Activated CD4-positive, alpha-beta T cell treated with anti-CD3 and anti-CD28 coated beads, Interleukin-2, amount 50 U/mL, for 48 hours (primary cell): ENCODE data around the gene RBM10.

Experiments
- DNase-seq, 2 experiments: peaks; one replicate each; pipeline ENCODE4 v3.0.0-alpha.2; 2020

RBM10 gene

DNA sequence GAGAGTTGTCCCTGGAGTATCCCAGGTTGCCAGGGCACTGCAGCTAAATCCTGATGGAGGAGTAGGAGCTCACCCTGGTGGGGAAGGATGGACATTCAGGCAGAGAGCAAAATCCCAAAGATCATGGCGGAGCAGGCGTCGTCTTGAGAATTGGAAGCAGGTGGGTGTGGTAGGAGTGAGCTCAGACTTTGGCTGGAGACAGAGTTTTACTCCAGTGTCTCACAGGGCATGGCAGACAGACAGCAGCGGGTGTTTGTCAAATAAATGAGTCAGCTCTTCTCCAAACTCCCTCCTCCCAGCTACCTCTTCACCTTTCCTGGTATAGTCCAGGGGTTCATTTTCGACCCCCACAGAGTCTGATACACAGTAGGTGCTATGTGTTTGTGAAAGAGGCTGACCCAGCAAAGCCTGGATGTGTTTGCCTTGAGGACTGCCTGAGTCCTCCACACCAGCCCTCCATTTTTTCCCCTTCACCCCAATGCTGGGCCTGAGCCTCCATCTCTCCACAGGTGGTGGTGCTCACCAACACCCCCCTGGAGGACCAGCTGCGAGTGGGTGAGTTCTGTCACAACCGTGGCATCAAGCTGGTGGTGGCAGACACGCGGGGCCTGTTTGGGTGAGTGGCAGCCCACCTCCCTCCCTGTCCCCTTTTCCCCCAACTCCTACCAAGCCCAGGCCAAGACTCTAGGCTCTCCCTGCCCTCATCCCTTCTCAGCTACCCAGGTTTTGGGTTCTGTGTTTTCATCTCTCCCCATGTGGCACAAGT lies 55.5 kb downstream of the RBM10 start:
- DNase-seq = no peak

DNA sequence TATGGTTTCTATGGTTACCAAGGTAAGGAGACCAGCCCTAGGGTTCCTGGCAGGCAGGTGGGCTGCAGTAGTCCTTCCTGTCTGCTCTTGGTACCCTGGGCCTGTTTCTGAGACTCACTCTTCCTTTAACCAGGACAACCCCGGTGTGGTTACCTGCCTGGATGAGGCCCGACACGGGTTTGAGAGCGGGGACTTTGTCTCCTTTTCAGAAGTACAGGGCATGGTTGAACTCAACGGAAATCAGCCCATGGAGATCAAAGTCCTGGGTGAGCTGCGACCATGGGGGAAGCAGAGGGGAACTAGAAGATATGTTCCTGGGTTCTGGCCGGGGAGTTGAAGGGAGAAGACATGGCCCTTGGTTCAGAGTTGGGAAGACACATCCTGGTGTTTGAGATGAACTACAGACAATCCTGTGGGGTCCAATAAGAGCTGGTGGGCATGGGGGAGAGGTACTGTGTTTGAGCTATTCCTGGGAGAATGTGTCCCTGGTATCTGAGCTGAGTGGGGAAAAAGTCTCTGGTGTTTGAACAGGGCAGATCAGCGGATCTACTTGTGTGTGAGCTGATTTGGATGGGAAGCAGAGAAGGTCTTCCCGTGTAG lies 56.4 kb downstream of the RBM10 start:
- no peak for DNase-seq

DNA sequence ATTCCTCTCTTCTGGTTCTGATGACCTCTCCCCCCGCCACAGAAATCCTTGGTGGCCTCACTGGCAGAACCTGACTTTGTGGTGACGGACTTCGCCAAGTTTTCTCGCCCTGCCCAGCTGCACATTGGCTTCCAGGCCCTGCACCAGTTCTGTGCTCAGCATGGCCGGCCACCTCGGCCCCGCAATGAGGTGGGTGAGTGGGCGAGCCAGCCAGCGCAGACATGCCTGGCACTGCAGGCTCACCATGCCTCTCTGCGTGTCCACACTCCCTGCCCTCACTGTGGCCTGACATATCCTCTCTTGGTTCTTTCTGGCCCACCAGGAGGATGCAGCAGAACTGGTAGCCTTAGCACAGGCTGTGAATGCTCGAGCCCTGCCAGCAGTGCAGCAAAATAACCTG lies 57.3 kb downstream of the RBM10 start:
- DNase-seq = no peak

DNA sequence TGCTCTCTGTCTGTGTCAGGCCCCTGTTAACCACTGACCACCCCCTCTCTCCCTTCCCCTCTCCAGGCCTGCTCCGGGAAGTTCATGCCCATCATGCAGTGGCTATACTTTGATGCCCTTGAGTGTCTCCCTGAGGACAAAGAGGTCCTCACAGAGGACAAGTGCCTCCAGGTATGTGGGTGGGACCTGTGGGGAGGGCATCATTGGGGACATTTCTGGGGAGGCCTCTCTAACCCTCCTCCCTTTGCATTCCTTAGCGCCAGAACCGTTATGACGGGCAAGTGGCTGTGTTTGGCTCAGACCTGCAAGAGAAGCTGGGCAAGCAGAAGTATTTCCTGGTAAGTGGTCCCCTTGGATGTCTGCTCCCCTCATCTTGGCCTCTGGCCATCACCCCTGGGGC lies 57.9 kb downstream of the RBM10 start:
- no peak for DNase-seq

DNA sequence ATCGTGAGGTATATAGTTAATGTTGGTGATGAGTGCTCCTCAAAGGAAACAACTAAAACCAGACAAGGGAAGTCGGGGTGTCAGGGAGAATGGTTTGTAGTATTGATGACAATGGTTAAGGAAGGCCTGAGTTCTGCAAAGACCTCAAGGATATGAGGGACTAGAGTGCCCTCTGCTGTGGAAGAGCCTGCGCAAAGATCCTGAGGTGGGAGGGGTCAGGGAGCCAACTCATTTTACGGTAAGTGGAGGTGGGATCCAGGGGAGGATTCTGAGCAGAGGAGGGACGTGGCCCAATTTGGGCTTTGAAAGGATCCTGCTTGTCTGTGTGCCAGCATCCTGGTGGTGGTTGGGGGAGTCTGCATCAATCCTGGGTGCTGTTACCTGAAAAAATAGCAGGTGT lies 59.9 kb downstream of the RBM10 start:
- DNase-seq = no peak

DNA sequence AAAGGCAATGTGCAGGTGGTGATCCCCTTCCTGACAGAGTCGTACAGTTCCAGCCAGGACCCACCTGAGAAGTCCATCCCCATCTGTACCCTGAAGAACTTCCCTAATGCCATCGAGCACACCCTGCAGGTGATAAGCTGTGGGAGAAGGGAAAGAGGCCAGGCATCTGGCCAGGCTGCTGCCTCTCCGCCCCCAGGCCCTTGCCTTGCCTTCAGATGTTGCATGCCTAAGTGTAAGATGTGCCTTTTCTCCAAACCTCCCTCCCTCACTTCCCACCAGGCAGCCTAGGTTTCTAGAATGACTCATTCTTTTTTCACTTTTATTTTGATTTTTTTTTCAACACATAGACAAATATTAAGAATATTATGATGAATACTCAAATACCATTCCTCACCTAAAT lies 61.3 kb downstream of the RBM10 start:
- DNase-seq = no peak

DNA sequence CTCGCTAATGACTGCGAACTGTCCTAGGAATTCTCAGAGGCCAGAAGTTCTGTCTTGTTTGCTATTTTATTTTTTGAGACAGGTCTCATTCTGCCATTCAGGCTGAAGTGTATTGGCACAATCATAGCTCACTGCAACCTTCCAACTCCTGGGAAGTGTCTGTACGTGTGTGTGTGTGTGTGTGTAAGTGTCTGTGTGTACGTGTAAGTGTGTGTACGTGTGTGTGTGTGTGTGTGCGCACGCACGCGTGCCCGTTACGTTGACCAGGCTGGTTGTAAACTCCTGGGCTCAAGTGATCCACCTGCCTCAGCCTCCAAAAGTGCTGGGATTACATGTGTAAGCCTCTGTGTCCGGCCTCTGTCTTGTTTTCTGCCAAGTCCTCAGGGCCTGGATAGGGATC lies 63.1 kb downstream of the RBM10 start:
- no peak for DNase-seq

DNA sequence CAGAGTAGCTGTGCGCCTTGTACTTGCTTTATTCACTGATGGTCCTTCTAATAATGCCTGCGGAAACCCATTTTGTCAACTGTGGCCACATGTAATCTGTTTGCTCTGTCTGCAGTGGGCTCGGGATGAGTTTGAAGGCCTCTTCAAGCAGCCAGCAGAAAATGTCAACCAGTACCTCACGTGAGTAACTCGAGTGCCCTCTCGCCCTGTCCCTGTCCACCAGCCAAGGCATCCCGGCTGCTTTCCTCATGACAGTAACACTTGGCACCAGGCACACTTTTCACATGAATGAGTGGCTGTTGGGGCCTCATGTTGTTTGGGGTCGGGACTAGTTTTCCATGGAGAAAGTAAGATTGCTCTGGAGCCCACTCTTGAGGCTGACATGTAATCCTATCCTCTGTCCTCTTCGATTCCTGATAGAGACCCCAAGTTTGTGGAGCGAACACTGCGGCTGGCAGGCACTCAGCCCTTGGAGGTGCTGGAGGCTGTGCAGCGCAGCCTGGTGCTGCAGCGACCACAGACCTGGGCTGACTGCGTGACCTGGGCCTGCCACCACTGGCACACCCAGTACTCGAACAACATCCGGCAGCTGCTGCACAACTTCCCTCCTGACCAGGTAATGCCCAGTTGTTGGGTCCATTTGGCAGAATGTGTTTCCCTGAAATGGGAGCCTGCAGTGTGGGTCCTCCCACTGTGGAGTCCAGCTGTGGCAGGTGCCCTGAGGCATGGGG lies 64.7 kb downstream of the RBM10 start:
- DNase-seq = no peak

DNA sequence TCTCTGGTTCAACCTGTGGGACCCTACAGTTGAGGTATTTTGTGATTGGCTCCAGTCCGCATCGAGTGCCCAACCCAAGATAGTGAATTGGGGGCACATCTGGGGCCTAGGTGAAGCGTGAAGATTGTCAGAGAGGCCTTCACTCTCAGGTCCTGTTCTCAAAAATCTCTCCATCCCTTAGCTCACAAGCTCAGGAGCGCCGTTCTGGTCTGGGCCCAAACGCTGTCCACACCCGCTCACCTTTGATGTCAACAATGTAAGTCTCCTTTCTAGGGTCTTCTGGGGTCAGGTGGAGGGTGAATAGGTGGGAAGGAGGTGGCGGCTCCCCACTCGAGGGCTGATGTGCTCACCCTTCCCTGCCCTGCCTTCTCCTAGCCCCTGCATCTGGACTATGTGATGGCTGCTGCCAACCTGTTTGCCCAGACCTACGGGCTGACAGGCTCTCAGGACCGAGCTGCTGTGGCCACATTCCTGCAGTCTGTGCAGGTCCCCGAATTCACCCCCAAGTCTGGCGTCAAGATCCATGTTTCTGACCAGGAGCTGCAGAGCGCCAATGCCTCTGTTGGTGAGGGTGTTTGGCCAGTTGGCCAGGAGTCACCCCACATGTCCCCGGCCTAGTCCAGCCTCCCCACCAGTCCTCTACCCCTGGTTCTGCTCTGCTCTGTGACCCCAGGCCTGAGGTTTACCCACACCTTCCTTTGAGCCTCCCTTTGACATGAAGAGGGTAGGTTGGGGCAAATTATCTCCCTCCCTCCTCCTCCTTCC lies 65.8 kb downstream of the RBM10 start:
- no peak for DNase-seq

DNA sequence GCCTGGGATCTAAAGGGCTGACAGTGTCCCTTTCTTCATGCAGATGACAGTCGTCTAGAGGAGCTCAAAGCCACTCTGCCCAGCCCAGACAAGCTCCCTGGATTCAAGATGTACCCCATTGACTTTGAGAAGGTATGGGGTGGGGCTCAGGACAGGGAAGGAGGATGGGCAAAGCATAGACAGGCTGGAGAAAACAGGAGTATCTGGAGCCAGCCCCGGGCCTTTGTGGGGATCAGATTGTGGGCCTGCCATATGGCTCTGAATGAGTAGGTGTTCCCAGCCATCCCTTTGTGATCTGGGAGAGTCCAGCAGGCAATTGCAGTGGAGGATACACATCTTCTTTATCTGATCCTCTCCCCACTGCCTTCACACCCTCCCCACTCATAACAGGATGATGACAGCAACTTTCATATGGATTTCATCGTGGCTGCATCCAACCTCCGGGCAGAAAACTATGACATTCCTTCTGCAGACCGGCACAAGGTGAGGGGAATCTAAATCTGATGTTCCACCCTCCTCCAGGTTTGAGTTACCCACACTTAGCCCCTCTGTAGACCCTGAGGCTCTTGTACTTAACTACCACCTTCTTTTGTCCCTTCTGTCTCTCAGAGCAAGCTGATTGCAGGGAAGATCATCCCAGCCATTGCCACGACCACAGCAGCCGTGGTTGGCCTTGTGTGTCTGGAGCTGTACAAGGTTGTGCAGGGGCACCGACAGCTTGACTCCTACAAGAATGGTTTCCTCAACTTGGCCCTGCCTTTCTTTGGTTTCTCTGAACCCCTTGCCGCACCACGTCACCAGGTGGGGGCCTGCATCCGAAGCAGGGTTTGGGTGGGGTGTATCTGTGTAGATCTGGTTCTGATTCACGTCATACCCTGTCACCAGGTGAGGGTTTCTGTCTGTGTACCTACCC lies 67.6 kb downstream of the RBM10 start:
- no peak for DNase-seq

DNA sequence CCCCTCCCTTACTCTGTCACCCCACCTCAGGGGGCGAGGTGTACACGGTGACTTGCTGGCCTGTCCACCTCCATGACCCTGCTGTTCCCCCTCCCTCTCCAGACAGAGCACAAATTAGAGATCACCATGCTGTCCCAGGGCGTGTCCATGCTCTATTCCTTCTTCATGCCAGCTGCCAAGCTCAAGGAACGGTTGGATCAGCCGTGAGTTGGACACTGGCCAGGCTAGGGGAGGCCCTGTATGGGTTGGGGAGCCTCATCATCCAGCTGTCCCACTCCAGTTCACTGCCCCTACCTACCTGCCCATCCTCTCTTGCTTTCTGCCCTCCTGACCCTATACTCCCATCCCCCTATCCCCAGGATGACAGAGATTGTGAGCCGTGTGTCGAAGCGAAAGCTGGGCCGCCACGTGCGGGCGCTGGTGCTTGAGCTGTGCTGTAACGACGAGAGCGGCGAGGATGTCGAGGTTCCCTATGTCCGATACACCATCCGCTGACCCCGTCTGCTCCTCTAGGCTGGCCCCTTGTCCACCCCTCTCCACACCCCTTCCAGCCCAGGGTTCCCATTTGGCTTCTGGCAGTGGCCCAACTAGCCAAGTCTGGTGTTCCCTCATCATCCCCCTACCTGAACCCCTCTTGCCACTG lies 69.5 kb downstream of the RBM10 start:
- no peak for DNase-seq

DNA sequence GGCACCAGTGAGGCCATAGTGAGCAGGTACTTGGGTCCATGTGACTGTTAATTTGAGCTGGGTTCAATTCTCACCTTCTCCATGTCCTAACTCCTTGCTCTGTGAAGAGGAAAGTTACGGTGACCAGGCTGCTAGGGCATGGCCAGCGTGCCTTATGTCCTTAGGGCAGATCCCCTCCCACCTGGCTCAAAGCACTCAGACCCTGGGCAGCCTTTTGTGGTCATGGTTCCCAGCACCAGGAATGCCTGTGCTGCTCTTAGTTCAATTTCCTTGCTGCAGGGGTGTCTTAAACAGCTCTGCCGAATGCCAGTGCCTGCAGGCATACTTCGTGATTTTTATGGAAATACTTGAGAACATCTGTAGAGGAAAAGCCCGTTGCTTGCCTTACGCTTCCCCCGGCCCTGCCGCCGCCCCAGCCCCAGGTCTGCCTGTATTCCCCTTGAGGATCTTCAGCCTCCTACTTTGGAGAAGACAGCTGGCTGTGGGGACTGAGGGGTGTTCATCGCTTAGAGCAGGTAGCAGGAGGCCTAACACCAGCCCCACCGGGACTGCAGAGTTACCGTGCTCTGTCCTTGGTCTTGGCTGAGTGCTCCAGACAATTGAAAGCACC lies 70.4 kb downstream of the RBM10 start:
- DNase-seq = no peak

DNA sequence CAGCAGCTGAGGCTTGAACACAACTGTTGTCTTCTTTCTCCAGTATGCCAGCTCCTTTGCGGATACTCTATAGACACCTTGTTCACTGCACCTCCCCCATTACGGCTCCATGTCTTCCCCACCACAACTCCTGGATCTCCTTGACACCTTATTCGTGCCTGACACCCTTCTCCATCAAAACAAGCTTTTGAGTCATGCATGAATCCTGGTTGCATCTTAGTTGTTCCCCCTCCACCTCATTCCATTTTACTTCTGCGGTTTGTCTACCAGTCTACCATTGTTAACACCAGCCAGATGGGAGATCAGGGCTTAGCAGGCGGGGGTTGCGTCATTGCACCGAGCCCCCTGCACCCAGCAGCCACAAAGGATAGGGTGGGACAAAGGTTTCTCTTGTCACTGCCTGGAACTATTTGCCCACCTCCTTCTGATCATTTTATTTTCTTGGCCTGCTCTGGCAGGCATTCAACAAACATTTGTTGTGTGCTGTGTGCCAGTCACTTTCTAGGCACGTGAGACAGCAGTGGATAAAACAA lies 71.4 kb downstream of the RBM10 start:
- no peak for DNase-seq

DNA sequence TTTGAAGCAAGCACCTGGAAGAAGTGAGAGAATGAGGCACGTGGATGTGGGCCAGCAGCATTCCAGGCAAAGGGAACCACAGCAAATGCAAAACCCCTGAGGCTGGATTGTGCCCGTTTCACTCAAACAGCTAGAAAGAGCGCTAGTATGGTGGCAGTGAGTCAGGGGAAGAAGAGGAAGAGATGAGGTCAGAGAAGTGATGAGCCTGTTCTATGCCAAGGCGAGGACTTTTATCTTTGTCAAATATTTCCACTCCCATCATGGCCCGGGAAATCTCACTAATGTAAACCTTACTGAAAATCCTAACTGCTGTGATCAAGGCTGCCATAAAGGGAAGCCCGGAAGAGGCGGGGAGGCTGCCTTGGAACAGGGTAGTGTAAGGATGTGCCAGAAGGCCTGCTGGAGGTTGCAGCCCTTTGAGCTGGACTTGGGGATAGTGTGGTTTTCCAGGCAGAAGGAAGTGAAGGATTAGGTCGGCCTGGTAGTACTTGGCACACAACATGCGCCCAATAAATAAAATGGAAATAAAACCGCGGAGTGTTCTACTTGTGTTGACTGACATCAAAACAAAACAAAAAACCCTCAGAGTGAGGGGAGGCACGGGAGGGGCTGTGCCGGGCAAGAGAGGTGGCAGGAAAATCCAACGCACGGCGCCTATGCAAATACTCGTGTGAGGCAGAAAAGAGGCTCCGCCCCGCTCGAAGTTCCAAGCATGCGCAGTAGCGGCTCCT lies 72.3 kb downstream of the RBM10 start:
- DNase-seq = peak in 1 of 2 experiments; percentile 30

DNA sequence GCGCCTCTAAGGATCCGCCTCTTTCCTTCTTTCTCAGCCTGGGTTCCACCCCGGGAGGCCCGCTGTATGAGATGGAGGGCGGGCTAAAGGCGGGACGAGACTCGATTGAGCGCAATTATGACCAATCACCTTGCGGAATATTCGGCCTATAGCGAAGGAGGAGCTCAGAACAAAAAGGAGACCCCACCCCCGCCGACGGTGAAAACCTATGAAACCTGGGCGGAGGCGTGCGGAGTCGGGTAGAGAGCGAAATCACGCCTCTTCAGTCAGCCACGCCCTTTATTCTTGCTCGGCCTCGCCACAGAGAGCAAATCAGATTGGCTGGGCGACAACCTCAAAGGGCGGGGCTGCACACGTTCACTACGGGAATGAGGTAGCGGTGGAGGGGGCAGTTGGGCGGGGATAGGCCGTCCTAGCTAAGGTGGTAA lies 72.8 kb downstream of the RBM10 start:
- peak; percentile 94 to 96 for DNase-seq

DNA sequence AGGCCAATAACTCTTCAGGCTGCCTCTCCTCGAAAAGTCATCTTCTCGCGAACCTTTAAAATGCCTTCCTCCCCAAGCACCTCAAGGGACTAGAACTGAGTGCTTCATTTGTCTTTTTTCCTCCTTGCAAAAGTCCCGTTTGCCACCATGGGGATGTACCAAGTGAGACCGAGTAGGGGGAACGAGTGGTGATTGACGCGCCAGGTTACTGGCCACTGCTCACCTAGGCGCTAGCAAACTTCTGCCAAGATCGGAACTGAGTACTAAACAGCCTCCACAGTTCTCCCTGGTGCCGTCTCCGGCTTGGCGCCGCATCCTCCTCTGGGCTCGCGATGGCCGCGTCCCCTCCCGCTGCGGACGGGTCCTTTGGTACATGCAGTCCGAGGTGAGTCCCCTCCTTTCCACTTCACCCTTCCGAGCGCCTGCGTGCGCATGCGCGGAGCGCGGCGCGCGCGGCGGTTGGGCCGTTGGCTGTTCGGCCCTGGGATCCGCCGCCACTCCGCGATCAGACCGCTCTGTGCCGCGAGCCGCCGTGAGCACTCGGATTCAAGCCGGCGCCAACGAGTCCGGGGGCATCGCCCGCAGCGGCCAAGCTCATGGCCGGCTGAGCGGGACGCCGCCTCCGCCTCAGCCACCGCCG lies 73.4 kb downstream of the RBM10 start, which contains the start of gene CDK16:
Gene CDK16 (plus strand): TSS at position 402 of the 640 bp plus-strand sequence. CDS start 4,877 bp downstream, outside the sequence.
- peak; percentile 59 to 64 for DNase-seq

DNA sequence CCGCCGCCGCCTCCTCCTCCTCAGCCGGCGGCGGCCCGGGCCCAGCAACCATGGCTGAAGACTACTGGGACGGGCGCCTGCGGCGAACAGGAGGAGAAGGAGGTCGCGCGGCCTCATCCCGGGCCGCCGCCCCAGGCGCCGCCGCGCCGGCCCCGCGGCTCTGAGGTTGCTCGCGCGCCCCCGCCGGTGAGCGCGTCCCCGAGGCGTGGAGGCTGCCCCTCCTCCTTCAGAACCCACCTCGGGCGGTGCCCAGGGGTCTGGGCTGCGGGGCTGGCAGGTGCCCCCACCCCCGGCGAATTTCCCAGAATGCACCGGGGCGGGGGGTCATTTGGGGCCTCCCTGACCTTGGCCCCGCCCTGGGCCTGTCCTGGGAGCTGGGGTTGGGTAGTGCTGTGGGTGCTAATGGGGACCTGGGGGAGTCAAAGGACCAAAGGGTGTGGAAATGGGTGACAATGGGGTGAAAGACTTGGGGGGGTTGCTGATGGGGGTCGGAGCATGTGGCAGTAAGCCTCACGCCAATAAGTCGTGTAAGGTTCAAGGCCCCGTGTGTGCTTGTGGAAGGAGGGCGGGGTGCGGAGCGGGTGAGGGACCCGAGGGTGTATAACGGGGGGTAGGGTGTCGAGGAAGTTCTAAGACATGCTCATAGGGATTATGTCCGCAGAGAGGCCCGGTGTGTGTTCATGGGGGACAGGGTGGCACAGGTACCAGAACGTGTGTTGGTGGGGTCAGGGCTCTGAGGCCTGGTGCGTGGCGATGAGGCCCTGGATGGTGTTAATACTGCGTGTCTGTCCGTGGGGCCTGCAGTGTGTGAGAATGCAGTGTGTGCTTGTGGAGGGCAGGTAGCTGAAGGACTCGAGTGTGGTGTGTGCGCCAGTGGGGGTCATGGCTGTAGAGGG lies 74.1 kb downstream of the RBM10 start:
- DNase-seq = peak; percentile 48 to 62

DNA sequence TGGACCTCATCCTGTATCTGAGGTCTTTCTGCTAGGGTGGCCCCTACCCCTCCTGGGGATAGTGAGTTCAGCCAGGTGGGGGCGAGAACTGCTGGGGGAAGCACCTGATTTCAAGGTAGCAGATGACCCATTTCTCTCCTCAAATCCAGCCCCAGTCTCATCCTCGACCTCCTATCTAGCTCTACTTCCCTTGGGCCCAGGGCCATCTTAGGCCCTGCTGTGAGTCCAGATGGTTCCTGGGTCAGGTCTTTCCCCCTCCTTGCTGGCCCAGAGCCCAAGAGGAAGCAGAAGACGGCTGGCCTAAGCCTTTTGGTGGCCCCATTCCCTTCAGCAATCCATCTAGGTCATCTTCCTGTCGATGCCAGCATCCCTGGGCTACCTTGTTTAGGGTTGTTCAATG lies 76.7 kb downstream of the RBM10 start:
- DNase-seq = no peak
